Hematopoietic multipotent progenitor cell treated with erythropoietin and hydrocortisone succinate and interleukin-3 and kit ligand, for 6 days (in vitro differentiated cells): Measurements from ENCODE around the gene ATG4B.

Experiments
- DNase-seq: peaks from one replicate; pipeline ENCODE4 v3.0.0-alpha.2; 2015

The ATG4B gene

DNA sequence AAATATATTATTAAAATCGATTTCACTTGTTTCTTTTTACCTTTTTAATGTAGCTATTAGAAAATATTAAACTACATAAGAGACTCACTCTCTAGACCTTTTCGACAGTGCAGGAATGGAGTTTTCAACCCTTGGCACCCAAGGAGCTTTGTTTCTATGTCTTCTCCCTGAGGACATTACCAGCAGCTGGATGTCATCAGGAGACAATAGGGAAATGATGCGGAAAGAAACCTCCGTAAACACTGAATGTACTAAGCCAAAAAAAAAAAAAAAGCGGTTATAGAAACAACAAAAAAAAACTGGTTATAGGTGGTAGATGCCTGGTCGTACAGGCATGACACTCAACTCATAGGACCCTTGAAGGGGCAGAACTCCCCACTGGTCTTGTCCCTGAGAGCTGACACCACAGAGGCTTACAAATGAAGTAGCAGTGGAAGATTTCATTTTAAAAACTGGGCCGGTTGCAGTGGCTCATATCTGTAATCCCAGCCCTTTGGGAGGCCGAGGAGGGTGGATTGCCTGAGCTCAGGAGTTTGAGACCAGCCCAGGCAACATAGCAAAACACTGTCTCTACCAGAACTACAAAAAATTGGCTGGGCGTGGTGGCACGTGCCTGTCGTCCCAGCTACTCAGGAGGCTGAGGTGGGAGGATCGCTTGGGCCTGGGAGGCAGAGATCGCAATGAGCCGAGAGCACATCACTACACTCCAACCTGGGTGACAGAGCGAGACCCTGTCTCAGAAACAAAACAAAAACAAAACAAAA lies 24.3 kb upstream of the ATG4B start:
- DNase-seq: no peak

DNA sequence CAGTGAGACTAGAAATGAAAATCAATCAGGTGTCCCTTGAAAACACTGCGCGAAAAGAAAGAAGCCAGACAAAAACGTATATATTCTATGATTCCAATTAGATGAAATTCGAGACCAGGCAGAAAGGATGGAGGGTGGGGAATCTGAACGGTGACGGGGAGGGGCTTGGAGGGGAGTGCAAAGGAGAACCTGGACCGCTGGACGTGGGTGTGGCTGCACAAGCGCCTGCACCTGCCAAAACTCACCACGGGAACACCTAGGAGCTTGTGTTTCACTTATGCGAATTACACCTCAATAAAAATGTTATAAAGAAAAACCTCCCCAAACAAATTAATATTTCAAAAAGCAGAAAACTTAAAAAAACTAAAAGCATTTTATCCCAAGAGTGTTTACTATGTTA lies 22.5 kb upstream of the ATG4B start:
- DNase-seq: no peak

DNA sequence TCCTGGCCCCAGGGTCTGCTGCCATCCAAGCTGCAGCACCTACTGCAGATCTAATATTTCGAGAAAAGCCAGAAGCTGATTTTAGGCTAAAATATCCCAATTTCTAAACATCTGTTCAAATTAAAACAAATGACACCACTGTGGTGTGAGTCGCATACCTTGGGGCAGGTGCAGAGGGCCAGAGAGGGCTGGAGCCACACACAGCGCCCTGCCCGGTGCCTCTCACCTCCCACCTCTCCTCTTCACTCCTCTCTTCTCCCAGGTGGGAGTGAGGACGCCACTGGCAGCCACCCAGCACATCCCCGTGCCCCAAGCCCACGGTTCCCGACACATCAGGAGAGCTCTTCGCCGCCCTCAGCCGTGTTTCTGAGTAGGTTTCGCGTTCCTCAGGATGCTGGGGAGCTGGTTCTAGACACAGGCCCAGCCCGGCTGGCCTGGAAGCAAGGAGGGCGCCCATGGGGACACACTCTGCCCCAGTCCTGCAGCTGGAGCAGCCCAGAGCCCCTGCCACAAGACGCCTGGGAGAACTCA lies 21.9 kb upstream of the ATG4B start:
- DNase-seq: no peak

DNA sequence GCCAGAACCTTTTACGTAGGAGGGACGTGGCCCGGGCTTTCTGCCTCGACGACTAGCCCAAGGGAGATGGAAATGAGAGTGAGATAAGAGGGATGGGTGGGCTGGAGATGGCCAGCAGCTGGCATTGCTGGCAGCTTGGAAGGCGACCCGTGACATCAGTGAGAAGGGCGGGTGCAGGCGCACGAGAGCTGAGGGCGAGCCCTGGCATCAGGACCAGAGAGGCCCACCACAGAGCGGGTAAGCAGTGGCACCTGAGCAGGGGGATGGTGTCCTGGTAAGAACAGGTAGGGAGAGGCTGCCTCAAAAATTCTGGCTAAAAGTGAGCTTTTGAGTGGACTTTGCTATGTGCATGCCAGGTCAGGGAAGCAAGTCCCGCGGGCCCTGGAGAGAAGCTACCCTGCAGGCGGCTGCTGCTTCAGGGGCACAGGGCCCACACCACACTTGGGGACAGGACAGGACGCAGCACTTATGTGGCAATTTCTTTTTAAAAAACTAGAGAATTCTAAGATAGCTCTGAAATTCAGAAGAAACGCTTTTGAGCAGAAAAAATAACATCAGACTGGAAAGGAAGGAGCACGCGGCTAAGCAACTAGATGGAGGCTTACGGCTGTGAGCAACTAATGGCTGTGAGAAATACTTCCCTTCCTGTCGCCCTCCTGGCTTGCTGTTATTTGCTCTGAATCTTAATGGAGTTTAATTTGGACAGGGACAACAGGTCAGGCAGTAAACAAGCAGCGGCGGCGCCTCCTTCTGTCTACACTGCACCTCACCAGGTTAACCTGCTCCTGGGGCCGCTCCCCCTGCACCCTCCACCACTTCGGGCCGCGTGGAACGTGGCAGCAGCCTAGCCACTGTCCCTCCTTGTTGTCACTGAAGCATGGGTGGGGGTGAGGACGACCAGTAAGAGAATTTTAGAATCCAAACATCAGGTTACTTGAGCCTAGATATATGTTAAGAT lies 21.0 kb upstream of the ATG4B start:
- no peak for DNase-seq

DNA sequence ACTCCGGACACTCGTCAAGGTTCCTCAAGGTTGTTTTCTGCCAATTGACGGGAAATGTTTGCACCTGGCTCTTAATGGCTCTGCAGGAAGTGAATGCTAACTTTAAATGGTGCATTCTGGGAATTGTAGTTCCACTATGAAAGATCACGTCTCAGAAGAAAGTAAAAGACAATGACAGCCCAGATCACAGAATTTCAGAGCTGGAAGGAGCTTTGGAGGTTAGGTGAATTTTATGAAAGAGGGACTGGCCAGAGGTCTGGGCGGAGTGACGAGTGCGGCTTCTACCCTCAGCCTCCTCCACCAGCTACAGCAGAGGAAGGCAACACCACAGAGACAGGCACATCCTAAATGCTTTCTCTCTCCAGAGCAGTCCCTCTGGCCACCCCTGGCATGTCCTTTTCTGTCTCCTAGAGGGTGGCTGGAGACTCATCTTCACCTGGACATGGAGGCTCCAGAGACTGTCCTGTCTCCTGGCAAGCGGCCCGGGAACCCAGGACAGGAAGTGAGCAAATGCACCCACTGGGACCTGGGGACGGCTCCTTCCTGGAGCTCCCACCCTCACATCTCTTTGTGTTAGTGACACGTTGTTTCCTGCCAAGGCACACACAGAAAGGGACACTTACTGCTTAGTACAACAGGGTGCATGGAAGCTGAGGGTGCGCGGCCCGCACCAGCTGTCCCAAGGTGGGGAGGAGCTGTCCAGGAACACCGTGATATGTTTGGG lies 19.9 kb upstream of the ATG4B start:
- peak; percentile 62 for DNase-seq

DNA sequence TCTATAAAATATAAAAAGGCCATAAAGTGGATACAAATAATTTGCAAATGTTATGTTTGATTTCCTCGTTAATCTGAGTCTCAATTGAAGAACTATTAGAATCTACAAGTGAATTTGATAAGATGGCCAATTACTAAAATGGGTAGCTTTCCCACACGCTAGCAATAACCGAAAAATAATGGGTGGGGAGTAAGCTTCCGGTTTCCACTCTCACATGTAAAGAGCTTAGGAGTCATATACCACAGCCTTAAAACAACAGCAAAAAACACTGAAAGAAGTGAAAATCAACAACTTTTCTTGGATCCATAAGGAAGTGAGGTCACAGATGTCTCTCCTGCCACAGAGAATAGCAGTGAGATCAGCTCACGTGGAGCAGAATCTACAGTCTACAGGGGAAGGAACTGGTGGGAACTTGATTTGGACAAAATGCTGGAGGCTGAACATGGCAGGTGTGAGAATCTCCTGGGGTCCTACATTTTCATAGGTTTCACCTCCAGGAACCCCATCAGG lies 19.1 kb upstream of the ATG4B start:
- no peak for DNase-seq

DNA sequence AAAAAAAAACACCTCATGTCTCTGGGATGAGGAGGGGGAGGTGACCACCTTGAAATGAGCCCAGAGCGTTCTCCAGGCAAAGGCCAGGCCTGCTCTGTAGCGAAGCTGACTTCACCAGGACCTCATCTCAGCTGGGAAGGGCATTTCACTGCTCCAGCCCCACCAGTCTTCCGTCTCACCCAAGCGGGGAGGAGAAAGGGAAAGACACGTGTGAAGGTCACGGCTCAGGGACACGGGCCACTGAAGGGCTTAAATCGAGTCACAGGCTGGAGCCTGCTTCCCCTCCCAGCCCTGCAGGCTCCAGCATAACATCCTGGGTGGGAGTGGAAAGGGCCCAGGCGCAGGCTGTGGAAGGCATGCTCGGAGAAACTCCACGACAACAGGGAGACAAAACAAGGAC lies 18.7 kb upstream of the ATG4B start:
- DNase-seq: no peak

DNA sequence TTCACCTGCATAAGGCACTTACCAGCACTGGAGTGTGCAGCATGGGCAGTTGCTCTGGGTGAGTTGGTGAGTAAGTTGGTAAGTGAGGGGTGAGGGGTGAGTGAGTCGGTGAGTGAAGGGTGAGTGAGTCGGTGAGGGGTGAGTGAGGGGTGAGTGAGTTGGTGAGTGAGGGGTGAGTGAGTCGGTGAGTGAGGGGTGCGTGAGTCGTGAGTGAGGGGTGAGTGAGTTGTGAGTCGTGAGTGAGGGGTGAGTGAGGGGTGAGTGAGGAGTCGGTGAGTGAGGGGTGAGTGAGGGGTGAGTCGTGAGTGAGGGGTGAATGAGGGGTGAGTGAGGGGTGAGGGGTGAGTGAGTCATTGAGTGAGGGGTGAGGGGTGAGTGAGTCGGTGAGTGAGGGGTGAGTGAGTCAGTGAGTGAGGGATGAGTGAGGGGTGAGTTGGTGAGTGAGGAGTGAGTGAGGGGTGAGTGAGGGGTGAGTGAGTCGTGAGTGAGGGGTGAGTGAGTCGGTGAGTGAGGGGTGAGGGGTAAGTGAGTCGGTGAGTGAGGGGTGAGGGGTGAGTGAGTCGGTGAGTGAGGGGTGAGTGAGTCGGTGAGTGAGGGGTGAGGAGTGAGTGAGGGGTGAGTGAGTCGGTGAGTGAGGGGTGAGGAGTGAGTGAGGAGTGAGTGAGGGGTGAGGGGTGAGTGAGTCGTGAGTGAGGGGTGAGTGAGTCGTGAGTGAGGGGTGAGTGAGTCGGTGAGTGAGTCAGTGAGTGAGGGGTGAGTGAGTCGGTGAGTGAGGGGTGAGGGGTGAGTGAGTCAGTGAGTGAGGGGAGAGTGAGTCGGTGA lies 17.7 kb upstream of the ATG4B start:
- no peak for DNase-seq

DNA sequence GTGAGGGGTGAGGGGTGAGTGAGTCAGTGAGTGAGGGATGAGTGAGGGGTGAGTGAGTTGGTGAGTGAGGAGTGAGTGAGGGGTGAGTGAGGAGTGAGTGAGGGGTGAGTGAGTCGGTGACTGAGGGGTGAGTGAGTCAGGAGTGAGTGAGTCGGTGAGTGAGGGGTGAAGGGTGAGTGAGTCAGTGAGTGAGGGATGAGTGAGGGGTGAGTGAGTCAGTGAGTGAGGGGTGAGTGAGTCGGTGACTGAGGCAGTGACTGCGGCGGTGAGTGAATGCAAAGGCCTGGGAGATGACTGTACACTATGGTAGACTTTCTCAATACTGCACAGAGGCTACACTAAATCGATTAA lies 17.1 kb upstream of the ATG4B start:
- DNase-seq: no peak

DNA sequence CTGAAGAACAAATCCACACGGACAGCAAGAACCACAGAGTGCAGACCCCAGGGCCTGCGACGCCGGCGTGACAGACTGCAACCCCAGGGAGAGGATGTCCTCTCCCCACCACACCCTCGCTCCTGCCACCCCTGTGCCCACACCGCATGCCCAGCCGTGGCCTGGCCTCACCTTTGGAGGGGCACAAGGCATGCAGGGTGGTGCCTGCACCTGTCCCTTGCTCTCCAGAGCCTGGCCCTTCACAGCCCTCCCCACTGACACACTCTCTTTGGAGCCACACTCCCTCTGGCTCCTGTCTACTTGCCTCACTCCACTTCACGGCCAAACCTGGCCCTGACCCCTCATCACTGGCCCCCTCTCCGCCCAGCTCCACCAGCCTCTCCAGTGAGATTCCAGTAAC lies 9.8 kb upstream of the ATG4B start:
- no peak for DNase-seq

DNA sequence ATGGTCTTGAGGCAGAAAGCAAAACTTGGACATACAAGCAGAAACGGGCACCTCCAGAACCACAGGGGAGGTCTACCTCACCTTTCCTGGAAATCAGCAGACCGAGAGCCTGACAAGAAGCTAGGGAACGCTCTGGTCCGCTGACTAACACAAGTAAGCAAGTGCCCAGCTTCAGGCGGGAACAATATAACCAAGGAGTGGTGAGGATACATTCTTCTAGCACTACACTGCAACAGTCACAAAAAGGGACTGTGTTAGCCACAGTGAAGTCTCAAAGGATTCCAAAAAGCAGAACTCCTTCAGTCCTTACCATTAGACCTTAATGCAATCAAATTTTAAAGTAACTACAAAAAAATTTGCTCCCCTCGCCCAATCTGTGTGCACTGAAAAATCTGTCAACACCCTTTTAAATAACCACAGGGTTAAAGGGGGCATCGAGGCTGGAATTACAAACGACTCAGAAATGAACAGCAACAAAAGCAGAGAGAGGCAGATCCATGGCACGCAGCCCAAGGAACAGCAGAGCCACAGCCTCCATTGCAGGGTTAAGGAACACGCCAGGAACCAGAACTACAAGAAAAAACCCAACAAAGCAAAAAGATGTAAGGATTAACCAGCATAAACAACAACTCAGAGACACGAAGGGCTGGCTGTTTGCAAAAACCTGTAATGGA lies 7.6 kb upstream of the ATG4B start:
- DNase-seq: no peak

DNA sequence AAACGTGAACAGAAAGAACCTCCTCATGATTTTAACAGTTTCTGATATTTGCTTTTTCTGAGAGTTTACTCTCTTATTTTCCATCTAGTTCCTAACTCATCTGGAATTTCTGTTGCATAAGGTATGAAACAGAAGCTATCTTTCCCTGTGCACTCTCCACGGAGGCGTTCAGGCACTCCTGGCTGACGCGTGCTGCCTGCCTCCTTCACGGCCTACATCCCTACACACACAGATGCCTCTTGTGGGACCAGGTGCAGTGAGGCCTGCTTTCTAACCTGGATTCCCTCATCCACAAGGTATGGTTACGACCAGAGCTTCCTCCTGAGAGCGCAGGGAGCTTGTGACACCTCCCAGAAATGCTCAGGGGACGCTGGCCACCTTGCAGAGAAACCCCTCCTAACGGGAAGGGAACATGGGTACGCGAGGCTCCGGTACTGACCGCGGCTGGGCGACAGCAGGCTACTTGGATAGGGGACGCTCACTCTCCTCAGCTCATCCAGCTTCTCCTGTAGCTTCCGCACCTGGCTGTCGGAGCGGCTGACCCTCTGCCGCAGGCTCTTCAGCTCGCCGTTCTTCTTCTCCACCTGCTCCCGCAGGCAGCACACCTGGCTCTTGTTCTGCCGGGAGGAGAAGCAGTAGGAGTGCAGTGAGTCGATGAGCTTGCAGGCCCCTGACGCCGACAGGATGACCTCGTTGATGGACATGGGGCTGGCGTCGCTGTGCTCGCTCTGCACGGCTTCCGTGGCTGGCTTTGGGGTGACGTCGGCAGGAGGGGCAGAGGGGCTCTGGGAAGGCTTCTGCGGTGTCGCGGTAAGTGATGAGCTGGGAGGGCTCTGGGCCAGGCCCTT lies 4.8 kb upstream of the ATG4B start:
- DNase-seq: no peak

DNA sequence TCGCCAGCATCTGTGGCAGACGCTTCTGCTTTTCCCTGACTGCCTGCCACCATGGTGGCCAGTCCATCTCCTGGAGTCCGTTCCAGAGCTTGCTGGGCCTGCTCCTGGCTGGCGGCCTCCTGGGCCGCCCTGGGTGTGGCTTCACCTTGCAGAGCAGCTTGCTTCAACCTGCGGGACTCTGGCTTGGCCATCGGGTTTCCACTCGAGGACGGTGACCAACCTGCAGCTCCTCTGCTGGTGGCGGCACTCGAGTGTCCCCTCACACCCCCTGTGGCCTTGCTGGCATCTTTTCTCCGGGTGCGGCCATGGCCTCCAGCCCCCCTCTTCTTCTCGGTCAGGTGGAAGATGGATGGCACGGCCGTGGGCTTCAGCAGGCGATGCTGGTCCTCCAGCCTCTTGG lies 3.9 kb upstream of the ATG4B start:
- DNase-seq: no peak

DNA sequence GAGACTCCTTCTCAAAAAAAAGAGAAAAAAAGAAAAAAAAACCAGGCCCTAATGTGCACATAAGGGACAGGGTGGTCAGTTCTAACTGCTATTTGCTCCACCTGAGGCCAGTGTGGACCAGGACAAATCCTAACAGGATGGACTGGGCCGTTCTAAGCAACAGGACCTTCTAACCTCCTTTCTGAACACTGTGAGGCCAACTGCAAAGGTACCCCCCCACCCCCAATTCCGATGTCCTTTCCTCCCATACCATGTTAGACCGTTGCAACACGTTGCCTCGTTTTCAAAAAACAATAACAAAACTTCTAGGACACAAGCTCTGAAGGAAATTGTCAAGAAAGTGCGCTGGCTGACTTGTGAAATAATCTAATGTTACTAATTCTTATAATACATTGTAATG lies 1.7 kb upstream of the ATG4B start:
- DNase-seq: peak; percentile 15

DNA sequence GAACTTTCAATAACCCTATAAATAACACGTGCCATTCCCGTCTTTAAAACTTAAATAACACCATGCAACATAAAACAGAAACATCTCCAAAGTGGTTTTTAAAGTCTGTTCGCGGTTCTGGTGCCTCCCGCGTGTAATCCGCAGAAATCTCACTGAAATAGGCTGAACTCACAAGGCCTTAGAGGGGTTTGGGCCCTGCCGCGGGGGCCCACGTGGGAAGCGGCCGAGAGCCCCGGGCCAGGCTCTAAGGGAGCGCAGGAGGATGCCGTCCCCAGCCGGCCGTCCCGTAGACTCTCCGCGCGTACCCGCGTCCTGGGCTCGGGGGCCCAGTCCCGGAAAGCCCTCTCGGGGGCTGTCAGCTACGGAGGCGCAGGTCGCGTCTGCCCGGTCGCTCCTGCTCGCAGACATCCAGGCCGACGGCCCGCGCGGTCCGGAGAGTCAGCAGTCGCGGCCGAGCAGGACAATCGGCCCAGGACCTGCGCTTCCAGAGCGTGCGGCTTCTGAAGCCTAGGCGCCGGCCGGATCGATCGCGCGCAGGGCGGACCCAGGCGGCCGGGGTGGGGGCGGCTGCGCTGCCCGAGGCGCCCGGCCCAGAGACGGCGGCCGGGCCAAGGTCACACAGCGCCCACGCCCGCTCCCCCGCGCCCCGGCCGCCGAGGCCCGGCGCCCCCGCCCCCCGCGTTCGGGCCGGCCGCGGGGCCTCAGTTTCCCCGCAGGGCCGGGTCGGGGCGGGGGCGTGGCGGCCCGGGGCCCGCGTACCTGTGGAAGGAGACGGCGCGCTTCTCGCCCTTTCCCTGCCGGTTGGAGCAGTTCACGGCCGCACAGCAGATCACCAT lies 1.1 kb upstream of the ATG4B start:
- DNase-seq: peak; percentile 64

DNA sequence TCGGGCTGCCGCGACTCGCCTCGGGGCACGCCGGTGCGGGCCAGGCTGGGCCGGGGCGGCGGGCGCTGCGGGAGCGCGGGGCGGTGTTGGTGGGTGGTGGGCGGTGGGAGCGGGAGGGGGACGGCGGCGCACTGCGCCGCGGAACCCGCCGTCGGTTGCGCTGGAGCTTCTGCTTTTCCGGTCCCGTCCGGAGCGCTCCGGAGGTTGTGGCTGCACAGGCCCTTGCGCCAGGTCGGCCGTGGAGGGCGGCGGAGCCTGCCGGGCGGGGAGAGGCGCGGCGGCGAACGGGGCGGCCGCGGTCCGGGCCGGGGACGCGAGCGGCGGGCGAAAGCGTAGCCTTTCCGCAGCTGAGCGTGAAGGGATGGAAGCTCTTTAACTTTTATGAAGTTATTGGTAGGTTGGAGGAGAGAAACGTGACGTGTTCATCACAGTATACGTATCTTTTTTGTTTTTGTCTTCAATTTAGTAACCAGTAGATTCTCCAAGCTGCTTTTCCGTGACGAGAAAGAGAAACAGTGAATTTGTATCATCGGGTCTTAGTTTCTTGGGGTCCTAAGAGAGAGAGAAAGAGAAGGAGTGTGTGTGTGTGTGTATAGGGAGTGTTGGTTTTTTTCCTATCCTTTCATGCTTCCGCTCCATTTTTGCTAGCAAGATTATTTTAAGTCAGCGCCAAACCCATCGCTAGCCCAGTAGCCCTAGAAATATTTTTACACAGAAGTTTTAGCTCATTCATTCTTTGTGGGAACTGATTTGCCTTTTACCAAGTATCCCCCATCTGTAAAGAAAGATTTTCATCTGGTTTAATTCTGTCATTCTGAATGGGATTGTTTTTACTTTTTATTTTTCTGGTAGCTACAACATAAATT lies 535 bp downstream of the ATG4B start:
- peak; percentile 43 for DNase-seq

DNA sequence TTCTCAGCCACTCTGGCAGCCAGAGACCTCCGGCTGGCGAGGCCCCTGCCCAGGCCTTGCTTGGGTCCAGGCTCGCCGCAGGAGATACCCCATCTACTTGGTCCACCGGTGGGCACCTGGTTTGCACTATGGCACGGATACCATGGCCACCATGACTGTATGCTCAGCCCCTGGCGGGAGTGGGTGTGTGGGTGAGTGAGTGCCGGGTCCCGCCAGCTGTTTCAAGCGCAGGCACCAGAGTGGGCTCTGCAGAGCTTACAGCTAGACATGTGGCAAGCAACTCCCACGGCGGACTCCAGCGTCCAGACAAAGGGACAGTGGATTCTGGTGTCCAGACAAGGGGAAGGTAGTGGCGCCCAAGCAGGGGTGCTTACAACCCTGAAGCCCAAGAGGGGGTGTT lies 1.4 kb downstream of the ATG4B start:
- no peak for DNase-seq

DNA sequence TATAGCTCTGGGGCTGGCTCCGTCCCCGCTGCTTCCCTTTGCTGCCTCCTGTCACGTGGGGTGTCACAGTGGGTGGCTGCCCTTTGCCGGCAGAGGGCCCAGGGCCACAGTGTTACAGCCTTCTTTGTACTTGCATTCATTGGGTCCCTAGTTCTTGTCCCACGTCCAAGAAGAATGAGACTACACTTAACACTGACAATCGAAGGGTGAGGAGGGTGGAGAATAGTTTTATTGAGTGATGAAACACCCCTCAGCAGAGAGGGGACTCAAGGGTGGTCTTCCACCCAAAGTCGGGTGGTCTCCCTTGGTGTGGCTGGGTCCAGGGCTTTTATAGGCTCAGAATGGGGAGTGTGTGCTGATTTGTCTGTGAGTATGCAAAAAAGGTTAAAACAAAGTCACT lies 1.9 kb downstream of the ATG4B start:
- DNase-seq: peak; percentile 26
